A673 (cell line): ENCODE data around the gene HVCN1.

Experiments
- EZH2 ChIP-seq: fragments of 200-600 bp; sonication (generic); IDR thresholded peaks from 2 replicates; pipeline ENCODE4 v1.6.1; 2017; ENCODE audit warnings: borderline replicate concordance, low read depth, mild to moderate bottlenecking, mixed read lengths, antibody characterized with exemption, low read length; ENCODE audit not compliant: poor library complexity, severe bottlenecking
- TF ChIP-seq, protein P1 (sequence below): fragments of 300-800, 200-600 bp; sonication (generic); conservative IDR thresholded peaks from 2 replicates; pipeline ENCODE4 v1.5.1; 2017; ENCODE audit warnings: low read depth, mild to moderate bottlenecking, antibody characterized with exemption, low read length, moderate library complexity, mixed read lengths

DNA sequence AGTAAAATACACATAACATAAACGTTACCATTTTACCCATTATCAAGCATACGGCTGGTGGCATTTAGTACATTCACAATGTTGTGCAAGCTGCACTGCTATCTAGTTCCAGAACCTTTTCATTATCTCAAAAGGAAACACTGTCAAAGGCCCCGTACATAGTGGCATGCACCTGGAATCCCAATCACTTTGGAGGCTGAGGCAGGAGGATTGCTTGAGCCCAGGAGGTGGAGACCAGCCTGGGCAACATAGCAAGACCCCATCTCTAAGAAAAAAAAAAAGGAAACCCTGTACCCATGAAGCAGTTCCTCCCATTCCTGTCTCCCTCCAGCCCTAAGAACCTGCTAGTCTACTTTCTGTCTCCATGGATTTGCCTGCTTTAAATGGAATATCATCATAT, 7.4 kb upstream of the HVCN1 start:
- TF ChIP-seq EZH2 = no peak
- TF ChIP-seq, protein P1, sequence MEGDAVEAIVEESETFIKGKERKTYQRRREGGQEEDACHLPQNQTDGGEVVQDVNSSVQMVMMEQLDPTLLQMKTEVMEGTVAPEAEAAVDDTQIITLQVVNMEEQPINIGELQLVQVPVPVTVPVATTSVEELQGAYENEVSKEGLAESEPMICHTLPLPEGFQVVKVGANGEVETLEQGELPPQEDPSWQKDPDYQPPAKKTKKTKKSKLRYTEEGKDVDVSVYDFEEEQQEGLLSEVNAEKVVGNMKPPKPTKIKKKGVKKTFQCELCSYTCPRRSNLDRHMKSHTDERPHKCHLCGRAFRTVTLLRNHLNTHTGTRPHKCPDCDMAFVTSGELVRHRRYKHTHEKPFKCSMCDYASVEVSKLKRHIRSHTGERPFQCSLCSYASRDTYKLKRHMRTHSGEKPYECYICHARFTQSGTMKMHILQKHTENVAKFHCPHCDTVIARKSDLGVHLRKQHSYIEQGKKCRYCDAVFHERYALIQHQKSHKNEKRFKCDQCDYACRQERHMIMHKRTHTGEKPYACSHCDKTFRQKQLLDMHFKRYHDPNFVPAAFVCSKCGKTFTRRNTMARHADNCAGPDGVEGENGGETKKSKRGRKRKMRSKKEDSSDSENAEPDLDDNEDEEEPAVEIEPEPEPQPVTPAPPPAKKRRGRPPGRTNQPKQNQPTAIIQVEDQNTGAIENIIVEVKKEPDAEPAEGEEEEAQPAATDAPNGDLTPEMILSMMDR = no peak
